ENCODE data around the gene PXMP4. TPM values are rescaled to one million over a fixed set of nuclear protein-coding genes. Genes with fewer than 3 reads are reported as not detected.

Gene PXMP4
- total RNA-seq, 3 donors from 2014 or later, result 4.2 to 4.9 (median 4.4) TPM

DNA sequence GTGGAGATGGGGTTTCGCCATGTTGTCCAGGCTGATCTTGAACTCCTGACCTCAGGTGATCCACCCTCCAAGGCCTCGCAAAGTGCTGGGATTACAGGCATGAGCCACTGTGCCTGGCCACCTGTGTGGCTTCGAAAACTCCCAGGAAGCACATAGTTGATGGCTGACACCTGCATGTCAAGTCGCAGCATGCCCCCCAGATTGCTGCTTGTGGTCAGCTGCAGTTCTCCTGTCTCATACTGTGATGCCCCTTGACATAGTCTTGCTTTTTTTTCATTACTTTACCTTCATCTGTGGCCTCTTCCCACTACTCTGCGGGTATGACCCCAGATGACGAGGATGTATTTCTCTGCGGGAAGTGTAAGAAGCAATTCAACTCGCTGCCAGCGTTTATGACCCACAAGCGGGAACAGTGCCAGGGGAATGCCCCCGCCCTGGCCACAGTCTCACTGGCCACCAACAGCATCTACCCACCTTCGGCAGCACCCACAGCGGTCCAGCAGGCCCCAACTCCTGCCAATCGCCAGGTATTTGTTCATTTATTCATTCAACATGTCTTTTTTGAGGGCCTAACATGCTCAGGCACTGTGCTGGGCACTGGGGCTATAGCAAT, 24.8 kb upstream of the PXMP4 start:
- Mint-ChIP-seq H3K4me1 (ENCODE audit: low read depth) (no peaks in the 10 kb centered on the region), H3K9me3 (no peaks in the 10 kb centered on the region), H3K4me3 (no peak overlapping the region), H3K27me3 (ENCODE audit: low read depth) (no peaks in the 10 kb centered on the region), H3K36me3 (ENCODE audit: insufficient read depth) (peaks cover 22% of the 10 kb centered on the region)
- no peak for ATAC-seq
- no peak for DNase-seq

DNA sequence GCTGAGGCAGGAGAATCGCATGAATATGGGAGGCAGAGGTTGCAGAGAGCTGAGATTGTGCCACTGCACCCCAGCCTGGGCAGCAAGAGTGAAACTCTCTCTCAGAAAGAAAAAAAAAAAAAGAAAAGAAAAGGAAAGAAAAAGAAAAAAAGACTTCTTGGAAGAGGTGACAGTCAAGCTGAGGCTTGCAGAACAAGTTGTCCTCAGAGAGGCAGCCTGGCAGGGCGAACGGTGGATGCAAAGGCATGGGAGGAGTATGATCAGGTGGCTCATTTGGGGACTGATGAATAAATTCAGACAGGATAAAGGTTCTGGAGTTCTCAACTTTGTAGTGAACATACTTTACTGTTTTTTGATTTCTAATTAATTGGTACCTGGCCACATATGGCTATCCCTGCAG, 24.1 kb upstream of the PXMP4 start:
- peaks cover 22% of the 10 kb centered on the region for H3K36me3 Mint-ChIP-seq (ENCODE audit: insufficient read depth)
- H3K27me3 Mint-ChIP-seq (ENCODE audit: low read depth), result no peaks in the 10 kb centered on the region
- H3K9me3 Mint-ChIP-seq, result no peaks in the 10 kb centered on the region
- H3K4me1 Mint-ChIP-seq (ENCODE audit: low read depth), result no peaks in the 10 kb centered on the region
- ATAC-seq (no peak), DNase-seq (no peak)
- no peak overlapping the region for H3K4me3 Mint-ChIP-seq

DNA sequence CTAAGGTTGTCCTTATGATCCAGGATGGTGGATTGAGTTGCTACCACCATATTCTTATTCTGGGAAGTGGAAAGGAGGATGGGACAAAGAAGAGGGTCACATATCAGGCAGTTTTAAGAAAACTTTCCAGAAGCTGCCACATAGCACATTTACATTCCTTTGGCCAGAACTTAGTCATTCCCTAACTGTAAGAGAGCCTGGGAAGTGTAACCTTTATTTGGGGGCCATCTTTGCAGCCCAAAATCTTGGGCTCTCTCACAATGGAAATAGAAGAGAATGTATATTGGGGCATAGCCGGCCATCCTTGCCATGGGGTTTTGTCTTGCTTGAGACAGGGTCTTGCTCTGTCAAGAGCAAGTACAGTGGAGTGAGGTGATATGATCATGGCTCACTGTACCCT, 20.1 kb upstream of the PXMP4 start:
- Mint-ChIP-seq H3K4me3 (no peak overlapping the region), H3K27me3 (ENCODE audit: low read depth) (no peaks in the 10 kb centered on the region), H3K4me1 (ENCODE audit: low read depth) (peaks cover 2% of the 10 kb centered on the region), H3K9me3 (peaks cover 9% of the 10 kb centered on the region), H3K36me3 (ENCODE audit: insufficient read depth) (peaks cover 11% of the 10 kb centered on the region)
- ATAC-seq (no peak), DNase-seq (no peak)

DNA sequence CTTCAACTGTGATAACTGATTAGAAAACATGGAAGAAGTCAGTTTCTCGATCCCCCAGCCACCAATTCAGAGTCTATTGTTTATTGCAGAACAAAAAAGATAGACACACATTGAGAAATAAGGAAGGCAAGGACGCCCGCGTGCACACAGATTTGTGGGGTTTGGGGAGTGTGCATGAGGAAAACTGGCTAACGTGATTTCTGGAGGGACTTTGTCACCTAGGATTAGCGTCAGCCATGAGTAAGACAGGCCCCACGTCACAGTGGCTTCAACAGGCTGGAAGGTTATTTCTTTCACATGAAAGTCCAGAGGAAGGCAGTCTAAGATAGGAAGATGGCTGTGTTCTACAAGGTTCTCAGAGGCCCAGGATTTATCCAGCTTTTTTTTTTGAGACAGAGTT, 19.4 kb upstream of the PXMP4 start:
- ATAC-seq (no peak), DNase-seq (no peak)
- peaks cover 9% of the 10 kb centered on the region for H3K9me3 Mint-ChIP-seq
- peaks cover 11% of the 10 kb centered on the region for H3K36me3 Mint-ChIP-seq (ENCODE audit: insufficient read depth)
- H3K27me3 Mint-ChIP-seq (ENCODE audit: low read depth), result no peaks in the 10 kb centered on the region
- H3K4me1 Mint-ChIP-seq (ENCODE audit: low read depth), result peaks cover 2% of the 10 kb centered on the region
- no peak overlapping the region for H3K4me3 Mint-ChIP-seq

DNA sequence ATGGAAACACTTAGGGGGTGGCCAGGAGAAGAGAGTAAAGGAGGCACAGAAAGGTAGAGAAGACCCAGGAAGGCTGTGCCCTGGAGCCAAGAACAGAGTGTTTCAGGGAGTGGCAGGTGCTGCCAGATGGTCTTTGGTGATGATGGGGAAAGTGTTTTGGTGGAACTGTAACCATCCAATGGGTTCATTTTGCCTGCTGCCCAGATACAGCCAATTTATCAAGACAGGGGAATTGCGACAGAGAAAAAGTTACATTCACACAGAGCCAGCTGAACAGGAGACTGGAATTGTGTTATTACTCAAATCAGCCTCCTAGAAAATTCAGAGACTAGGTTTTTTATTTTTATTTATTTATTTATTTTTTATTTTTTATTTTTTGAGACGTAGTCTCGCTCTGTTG, 16.9 kb upstream of the PXMP4 start:
- Mint-ChIP-seq H3K36me3 (ENCODE audit: insufficient read depth) (peaks cover 11% of the 10 kb centered on the region), H3K27me3 (ENCODE audit: low read depth) (no peaks in the 10 kb centered on the region), H3K4me3 (no peak overlapping the region), H3K9me3 (peaks cover 9% of the 10 kb centered on the region), H3K4me1 (ENCODE audit: low read depth) (peaks cover 19% of the 10 kb centered on the region)
- DNase-seq (no peak), ATAC-seq (no peak)

DNA sequence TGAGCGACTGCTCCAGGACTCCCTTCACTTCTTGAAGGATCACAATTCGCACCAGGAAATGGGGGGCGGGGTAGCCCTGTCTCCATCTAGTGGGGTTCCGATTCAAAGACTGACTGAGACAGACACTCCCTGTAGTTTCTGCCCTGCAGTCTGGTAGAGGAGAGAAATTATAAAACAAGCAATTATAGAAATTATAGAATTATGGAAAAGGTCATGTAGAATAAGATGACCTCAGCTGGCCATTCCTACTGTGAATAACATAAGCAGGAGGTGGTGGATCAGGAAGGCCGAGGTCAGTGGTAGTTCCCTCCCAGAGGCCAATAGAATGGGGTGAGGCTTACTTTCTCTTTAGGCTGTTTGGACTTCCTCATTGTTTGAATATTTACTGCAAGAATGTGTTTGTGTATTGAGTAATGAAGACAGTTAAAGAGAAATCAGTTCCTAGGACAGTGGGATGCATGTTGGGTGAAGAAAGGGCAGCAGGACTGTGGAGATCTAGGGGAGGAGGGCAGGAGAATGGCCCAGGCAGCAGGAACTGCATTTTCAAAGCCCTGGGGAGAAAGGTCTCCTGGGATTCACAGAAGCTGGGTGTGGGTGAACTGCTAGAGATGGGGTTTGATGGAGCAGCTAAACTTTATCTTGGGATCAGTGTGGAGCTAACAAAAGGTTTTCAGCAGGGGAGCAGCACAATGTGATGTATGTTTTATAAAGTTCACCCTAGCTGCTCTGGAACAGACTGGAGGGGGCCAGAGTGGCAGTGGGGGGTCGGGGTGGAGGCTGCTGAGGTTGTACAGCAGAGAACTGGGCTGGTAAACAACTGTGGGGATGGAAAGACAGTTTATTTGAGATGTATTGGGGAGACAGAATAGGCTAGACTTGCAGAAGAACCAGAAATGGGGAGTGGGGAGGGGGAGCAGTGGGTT, 13.8 kb upstream of the PXMP4 start:
- peak overlapping the region; percentile 82 for H3K4me3 Mint-ChIP-seq
- DNase-seq, result no peak
- no peaks in the 10 kb centered on the region for H3K27me3 Mint-ChIP-seq (ENCODE audit: low read depth)
- H3K4me1 Mint-ChIP-seq (ENCODE audit: low read depth), result peaks cover 23% of the 10 kb centered on the region
- H3K36me3 Mint-ChIP-seq (ENCODE audit: insufficient read depth), result peaks cover 11% of the 10 kb centered on the region
- ATAC-seq, result no peak
- peaks cover 9% of the 10 kb centered on the region for H3K9me3 Mint-ChIP-seq

DNA sequence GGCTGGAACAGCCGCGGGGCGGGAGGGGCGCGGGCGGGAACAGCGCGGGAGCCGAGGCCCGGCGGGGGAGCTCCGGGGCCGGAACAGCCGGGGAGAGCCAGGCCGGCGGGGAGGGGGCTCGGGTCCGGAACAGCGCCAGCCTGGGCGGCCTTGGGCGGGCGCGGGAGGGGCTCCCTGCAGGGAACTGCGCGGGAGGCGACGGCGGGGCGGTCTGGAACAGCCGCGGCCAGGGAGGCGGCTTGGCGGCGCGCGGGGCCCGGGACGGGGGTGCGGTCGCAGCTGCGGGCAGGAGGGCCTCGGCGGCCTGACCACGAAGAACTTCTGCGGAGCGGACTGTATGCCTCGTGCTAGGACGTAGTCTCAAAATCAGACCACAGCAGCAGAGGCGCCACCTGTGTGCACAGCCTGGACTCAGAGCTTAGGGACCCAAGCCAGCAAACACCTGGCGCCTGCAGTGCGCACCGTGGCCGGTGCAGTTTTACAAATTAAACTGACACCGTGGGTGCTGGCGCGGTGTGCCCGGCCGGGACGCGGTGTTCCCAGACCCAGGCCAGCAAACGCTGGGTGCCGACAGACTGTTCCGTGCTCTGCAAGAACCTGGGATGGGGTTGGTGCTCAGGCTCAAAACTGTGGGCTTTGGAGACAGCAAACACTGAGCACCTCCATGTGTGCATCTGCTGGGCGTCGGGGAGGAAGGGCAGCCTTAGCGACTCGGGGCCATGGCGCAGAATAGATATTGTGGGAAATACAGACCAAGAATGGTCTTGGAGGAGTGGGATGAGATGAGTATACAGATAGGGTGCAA, 12.3 kb upstream of the PXMP4 start:
- DNase-seq (peak; percentile 77), ATAC-seq (peak; percentile 70 to 75)
- no peaks in the 10 kb centered on the region for H3K27me3 Mint-ChIP-seq (ENCODE audit: low read depth)
- peaks cover 9% of the 10 kb centered on the region for H3K9me3 Mint-ChIP-seq
- peaks cover 11% of the 10 kb centered on the region for H3K36me3 Mint-ChIP-seq (ENCODE audit: insufficient read depth)
- H3K4me3 Mint-ChIP-seq, result peak overlapping the region; percentile 82
- peaks cover 23% of the 10 kb centered on the region for H3K4me1 Mint-ChIP-seq (ENCODE audit: low read depth)

DNA sequence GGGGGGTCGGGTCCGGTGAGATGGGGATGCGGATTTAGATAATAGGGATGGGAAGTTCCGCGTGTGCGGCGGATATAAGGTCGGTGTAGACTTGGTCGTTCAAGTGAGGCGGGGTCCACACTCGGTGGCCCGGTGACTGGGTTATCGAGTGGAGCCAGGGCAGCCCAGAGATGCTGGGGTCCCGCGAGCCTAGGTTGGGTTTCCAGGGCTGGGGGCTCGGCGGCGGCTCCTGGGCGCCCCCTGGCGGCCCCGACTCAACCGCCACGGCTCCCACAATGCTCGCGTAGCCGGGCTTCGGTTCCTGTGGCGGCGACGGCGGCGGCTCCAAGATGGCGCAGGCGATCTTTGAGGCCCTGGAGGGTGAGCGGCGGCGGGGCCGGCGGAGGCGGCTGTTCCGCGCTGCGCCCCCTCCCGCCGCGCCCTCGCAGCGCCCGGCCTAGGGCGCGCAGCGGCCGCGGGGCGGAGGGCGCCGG, 11.6 kb upstream of the PXMP4 start, which contains the start of gene ZNF341:
TSS of gene ZNF341 (plus strand) at position 304 of the 473 bp plus-strand sequence. CDS start at position 330, 26 bp downstream.
- peak within 1 kb of the TSS; percentile 83 for H3K4me3 Mint-ChIP-seq
- DNase-seq (peak; percentile 86), ATAC-seq (peak; percentile 82 to 91)
- H3K4me1 Mint-ChIP-seq (ENCODE audit: low read depth), result peaks cover 22% of the 10 kb centered on the region
- peaks cover 5% of the 10 kb centered on the region for H3K9me3 Mint-ChIP-seq
- H3K36me3 Mint-ChIP-seq (ENCODE audit: insufficient read depth), result peaks cover 8% of the 10 kb centered on the region
- H3K27me3 Mint-ChIP-seq (ENCODE audit: low read depth), result no peaks in the 10 kb centered on the region

DNA sequence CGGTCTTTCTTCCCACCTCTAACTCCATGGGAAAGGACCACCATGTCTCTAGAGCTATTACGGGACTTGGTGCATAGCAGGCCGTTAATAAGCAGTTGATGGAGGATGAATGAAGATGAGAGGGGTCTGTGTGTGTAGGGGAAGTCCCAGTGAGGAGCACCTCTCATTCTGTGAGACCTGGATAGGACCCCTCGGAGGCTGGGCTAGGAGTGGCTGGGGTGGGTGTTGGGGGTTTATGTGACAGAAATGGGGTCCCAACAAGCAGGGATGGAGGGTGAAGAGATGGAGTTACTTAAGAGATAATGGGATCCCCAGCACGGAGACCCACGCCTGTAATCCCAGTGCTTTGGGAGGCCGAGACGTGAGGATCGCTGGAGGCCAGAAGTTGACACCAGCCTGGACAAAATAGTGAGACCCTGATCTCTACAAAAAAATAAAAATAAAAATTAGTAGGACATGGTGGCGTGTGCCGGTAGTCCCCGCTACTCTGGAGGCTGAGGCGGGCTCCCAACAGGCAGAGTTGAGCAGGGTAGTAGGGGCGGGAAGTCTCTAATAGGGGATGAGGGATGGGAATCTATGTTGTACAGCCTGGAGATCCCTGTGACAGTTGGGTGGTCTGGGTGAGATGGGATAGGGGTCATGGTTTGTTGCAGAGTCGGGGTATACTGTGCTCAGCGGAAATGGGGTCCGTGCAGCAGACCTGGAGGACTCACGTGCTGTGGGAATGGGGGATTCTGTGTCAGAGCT, 11.0 kb upstream of the PXMP4 start:
- ATAC-seq (no peak), DNase-seq (no peak)
- peak overlapping the region; percentile 83 for H3K4me3 Mint-ChIP-seq

DNA sequence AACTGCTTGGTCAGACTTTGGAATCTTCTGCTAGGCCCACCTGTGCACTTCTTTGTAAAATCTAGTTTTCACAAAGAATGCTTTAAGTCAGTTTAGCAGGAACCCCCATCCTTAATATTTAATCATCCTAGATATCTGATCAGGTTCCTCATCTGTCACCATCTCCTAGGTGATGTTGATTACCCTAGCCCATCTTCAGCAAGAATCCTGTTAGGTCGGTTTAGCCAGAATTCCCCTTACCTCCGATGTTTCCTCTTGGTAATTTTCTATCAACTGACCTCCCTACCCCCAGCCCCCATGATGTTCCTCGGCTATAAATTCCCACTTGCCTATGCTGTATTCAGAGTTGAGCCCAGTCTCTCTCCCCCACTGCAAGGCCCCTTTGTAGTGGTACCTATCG, 9.0 kb upstream of the PXMP4 start:
- ATAC-seq, result no peak
- peaks cover 17% of the 10 kb centered on the region for H3K4me1 Mint-ChIP-seq (ENCODE audit: low read depth)
- no peaks in the 10 kb centered on the region for H3K9me3 Mint-ChIP-seq
- no peak for DNase-seq
- H3K4me3 Mint-ChIP-seq, result no peak overlapping the region
- no peaks in the 10 kb centered on the region for H3K36me3 Mint-ChIP-seq (ENCODE audit: insufficient read depth)
- H3K27me3 Mint-ChIP-seq (ENCODE audit: low read depth), result no peaks in the 10 kb centered on the region

More for the DNA sequence above, 11.0 kb upstream of the PXMP4 start:
- H3K36me3 Mint-ChIP-seq (ENCODE audit: insufficient read depth), result peaks cover 4% of the 10 kb centered on the region
- H3K27me3 Mint-ChIP-seq (ENCODE audit: low read depth), result no peaks in the 10 kb centered on the region
- peaks cover 1% of the 10 kb centered on the region for H3K9me3 Mint-ChIP-seq
- H3K4me1 Mint-ChIP-seq (ENCODE audit: low read depth), result peaks cover 21% of the 10 kb centered on the region

DNA sequence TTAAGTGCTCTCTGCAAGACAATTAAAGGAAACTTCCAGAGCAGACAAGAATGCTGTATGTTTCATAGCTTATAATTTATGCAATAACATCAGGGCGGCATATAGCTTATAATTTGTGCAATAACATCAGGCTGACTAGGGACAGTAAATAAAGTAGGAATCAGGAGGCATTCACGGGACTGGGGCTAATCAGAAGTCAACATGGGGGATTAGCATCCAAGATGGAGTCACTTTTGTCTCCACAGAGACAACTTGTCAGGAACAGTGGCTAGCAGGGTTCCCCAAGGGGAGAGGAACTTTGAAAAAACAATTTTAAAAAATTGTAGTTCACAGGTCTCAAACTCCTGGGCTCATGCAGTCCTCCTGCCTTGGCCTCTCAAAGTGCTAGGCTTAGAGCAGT, 8.4 kb upstream of the PXMP4 start:
- Mint-ChIP-seq H3K4me3 (no peak overlapping the region), H3K36me3 (ENCODE audit: insufficient read depth) (no peaks in the 10 kb centered on the region), H3K4me1 (ENCODE audit: low read depth) (peaks cover 10% of the 10 kb centered on the region), H3K27me3 (ENCODE audit: low read depth) (no peaks in the 10 kb centered on the region), H3K9me3 (no peaks in the 10 kb centered on the region)
- DNase-seq (no peak), ATAC-seq (no peak)

DNA sequence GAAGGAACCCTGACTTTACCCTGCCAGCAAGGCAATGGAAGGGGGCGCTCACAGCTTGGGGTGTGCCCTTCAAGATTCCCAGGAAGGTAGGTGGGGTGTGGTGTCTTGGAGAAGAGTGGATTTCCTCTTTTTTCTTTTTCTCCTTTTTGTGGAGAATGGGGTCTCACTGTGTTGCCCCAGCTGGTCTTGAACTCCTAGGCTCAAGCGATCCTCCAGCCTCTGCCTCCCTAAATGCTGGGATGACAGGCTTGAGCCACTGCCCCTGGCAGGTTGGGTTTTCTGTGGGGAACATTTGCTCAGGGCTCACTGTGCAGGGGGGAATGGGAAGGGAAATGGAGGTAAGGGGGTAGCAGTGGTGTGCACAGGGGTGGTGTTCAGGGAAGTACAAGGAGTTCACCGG, 7.7 kb upstream of the PXMP4 start:
- DNase-seq (no peak), ATAC-seq (no peak)
- Mint-ChIP-seq H3K27me3 (ENCODE audit: low read depth) (no peaks in the 10 kb centered on the region), H3K9me3 (no peaks in the 10 kb centered on the region), H3K4me3 (no peak overlapping the region), H3K4me1 (ENCODE audit: low read depth) (peaks cover 8% of the 10 kb centered on the region), H3K36me3 (ENCODE audit: insufficient read depth) (no peaks in the 10 kb centered on the region)

DNA sequence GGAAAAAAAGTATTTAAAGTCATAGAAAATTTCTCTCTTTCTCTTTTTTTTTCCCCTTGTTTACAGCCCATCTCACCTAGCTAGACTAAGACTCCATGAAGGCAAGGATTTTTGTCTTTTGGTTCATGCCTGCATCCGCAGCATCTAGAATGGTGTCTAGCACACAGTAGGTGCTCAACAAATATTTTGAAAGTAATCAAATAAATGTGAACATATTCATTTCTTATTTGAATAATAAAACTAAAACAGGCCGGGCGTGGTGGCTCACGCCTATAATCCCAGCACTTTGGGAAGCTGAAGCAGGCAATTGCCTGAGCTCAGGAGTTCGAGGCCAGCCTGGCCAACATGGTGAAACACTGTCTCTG, 7.0 kb upstream of the PXMP4 start:
- peaks cover 3% of the 10 kb centered on the region for H3K4me1 Mint-ChIP-seq (ENCODE audit: low read depth)
- H3K27me3 Mint-ChIP-seq (ENCODE audit: low read depth), result no peaks in the 10 kb centered on the region
- H3K9me3 Mint-ChIP-seq, result no peaks in the 10 kb centered on the region
- ATAC-seq, result no peak
- DNase-seq, result no peak
- no peak overlapping the region for H3K4me3 Mint-ChIP-seq
- no peaks in the 10 kb centered on the region for H3K36me3 Mint-ChIP-seq (ENCODE audit: insufficient read depth)

Measured in activated T-cell treated with anti-CD3 and anti-CD28 coated beads, Interleukin-2, amount 50 U/mL, for 4 hours (primary cell).